Erythroblast (primary cell): ENCODE measurements around the gene FBXL16.

ENCODE experiments used
- GATA1 ChIP-seq: IDR thresholded peaks from 2 replicates; pipeline ENCODE4 v1.6.1; 2011; ENCODE audit warnings: low read depth, mild to moderate bottlenecking, control low read depth, low read length, moderate library complexity
- POLR2A ChIP-seq: IDR thresholded peaks from 2 replicates; pipeline ENCODE4 v1.6.1; 2011; ENCODE audit warnings: mild to moderate bottlenecking, low read length

- no peak for TF ChIP-seq POLR2A
- TF ChIP-seq GATA1 = no peak
Observed at GRCh38 chr16:684961-685696, 20.5 kb downstream of the FBXL16 start.
